NCI-H2196 treated with DMSO at 0.1 percent for 48 hours (cell line): ENCODE data around the gene NCF4.

ENCODE experiments used
- DNase-seq: peaks from one replicate; lab custom pipeline; 2025; ENCODE audit not compliant: unreplicated experiment; lab: John Stamatoyannopoulos, UW

NCF4 gene

GRCh38 chr22:36860821-36861659 is at the start of gene NCF4:
Gene NCF4, plus strand, starts transcription at chr22:36861006. Its CDS starts 166 bp downstream, at chr22:36861172.
- no peak for DNase-seq

GRCh38 chr22:36811094-36811800 is 49.6 kb upstream of the NCF4 start:
- DNase-seq: no peak

GRCh38 chr22:36814801-36815200 is 46.0 kb upstream of the NCF4 start:
- no peak for DNase-seq

GRCh38 chr22:36815558-36816338 is 45.1 kb upstream of the NCF4 start:
- no peak for DNase-seq

GRCh38 chr22:36816339-36816635 is 44.5 kb upstream of the NCF4 start:
- DNase-seq: no peak

- DNase-seq: no peak
Observed at GRCh38 chr22:36816636-36817524, 43.9 kb upstream of the NCF4 start, which contains the start of gene PVALB. Gene PVALB, minus strand, starts transcription at chr22:36817035. Its CDS starts 30 bp downstream, at chr22:36817005.

- no peak for DNase-seq
Observed at GRCh38 chr22:36817525-36817848, 43.3 kb upstream of the NCF4 start.

GRCh38 chr22:36818010-36818642 is 42.7 kb upstream of the NCF4 start:
- no peak for DNase-seq

GRCh38 chr22:36819112-36819511 is 41.7 kb upstream of the NCF4 start:
- DNase-seq: no peak

- no peak for DNase-seq
Observed at GRCh38 chr22:36822581-36822980, 38.2 kb upstream of the NCF4 start.

GRCh38 chr22:36823186-36823839 is 37.5 kb upstream of the NCF4 start:
- no peak for DNase-seq

- no peak for DNase-seq
Observed at GRCh38 chr22:36824655-36825054, 36.2 kb upstream of the NCF4 start.

- DNase-seq: no peak
Observed at GRCh38 chr22:36826262-36826661, 34.5 kb upstream of the NCF4 start.

GRCh38 chr22:36828815-36829214 is 32.0 kb upstream of the NCF4 start:
- no peak for DNase-seq

GRCh38 chr22:36829370-36830002 is 31.3 kb upstream of the NCF4 start:
- DNase-seq: no peak

- no peak for DNase-seq
Observed at GRCh38 chr22:36830601-36831000, 30.2 kb upstream of the NCF4 start.

- no peak for DNase-seq
Observed at GRCh38 chr22:36831206-36831605, 29.6 kb upstream of the NCF4 start.

- DNase-seq: no peak
Observed at GRCh38 chr22:36831717-36832116, 29.1 kb upstream of the NCF4 start.

- DNase-seq: no peak
Observed at GRCh38 chr22:36833073-36833472, 27.7 kb upstream of the NCF4 start.
